ENCODE measurements around the gene KCNQ5.

KCNQ5 gene

DNA sequence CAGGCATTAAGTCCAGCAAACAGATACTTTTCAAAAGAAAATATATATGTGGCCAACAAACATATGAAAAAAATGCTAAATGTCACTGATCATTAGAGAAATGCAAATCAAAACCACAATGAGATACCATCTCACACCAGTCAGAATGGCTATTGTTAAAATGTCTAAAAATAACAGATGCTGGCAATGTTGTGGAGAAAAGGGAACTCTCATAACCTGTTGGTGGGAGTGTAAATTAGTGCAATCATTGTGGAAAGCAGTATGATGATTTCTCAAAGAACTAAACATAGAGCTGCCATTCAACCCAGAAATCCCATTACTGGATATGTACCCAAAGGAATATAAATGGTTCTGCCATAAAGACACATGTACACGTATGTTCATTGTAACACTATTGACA is 20.6 kb downstream of the KCNQ5 start:
- no peak for DNase-seq

- DNase-seq: no peak
Measured at GRCh38 chr6:72643214-72643613, 21.4 kb downstream of the KCNQ5 start.

- no peak for DNase-seq
Measured at GRCh38 chr6:72646604-72647485, 25.0 kb downstream of the KCNQ5 start.

- no peak for DNase-seq
Measured at GRCh38 chr6:72647489-72647888, 25.6 kb downstream of the KCNQ5 start.

DNA sequence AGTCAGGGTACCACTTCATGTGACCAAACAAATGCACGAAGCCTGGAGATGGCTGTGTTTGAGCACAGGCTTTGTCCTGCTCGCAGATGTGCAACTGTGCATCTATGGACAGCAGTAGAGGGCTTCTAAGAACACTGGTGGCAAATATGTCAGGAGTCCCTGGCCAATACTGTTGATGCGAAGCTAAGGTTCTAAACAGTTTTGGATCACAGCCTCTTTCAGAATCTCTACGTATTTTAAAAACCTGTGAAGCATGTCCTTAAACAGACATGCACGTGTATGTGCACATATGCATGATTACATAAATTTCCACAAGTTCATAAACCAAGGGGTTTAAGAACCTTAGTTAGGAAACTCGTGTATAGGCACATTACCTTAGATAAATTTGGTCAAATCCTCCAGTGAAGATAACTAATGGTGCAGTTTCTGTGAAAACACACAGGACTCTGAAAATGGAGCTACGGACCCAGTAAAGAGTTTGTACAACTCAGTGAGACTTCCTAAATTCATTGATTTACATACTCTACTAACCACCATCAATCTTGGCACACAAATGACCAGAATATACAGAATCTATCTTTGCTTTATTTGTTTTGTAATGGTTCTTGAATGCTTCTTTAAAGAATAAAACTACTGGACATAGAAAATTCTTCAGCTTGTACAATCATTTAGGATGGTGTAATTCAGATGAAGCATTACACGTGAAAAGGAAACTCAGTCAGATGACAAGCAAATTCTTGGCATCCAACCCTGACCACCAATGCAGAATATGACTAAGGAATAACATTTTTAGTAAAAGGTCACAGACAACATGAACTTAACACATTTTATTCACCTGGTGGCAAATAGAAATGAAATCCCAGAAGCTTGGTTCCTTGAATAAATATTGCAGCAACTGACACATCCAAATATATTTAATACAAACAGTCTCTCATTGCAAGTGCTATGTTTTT is 27.4 kb downstream of the KCNQ5 start:
- no peak for DNase-seq

- no peak for DNase-seq
Measured at GRCh38 chr6:72650081-72650745, 28.3 kb downstream of the KCNQ5 start.

DNA sequence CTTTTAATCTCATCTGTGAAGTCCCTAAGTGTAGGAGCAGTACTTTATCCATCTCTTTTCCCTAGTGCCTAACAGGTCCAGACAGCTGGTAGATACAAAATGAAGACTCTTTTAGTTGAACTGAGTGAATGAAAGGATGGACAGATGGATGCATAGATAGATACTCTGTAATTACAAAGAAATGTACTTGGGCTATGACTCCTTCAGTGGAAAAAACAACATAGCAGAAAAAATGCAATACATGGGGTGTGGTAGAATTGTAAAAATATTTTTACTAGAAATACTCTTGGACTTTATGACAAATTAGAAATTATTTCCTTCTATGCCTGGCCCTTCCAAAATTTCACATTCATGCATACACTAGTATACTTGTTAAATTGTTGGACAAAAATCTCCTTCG is 29.3 kb downstream of the KCNQ5 start:
- no peak for DNase-seq

DNA sequence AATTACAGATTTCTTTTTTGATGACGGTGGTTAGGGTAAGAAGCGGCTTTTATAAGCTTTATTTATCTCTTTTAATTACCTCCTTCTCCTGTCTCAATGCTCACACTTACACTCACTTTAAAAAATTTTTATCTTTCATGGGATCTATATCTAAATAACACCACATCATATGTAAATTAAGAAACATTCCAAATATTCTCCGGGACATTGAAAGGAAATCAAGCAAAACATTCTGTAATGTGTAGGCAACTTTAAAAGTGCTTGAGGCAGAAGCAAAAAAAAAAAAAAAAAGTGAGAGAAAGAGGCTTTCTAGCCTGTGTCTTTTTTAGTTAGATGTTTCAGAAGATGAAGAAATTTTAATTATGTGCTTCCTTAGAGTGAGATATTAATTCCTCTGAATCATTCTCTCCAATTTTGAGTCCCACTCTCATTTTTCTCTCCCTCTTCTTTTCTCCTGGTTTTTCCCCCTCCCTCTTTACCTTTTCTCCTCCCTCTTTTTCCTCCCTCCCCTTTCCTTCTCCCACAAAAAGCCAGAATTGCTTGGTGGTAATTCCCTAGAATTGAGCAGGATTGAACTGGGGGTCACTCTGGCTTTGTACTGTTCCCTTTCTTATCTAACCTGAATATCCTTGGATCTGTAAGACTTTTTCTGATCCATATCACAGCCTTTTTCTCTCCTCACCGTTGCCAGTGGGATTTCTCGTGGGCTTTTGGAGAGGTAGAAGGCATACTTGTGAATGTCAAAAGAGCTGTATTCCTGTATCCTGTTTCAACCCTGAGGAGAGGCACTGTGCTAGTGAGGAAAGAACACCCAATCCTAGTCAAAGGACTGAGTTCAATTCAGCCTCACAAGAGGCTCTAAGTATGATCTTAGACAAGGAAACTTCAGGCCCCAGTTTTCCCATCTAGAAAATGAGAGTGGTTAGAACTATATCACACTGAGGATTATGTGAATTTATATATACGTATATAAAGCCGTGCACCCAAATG is 30.4 kb downstream of the KCNQ5 start:
- DNase-seq: no peak

- no peak for DNase-seq
Measured at GRCh38 chr6:72653026-72653425, 31.2 kb downstream of the KCNQ5 start.

- DNase-seq: no peak
Measured at GRCh38 chr6:72654071-72654621, 32.3 kb downstream of the KCNQ5 start.

DNA sequence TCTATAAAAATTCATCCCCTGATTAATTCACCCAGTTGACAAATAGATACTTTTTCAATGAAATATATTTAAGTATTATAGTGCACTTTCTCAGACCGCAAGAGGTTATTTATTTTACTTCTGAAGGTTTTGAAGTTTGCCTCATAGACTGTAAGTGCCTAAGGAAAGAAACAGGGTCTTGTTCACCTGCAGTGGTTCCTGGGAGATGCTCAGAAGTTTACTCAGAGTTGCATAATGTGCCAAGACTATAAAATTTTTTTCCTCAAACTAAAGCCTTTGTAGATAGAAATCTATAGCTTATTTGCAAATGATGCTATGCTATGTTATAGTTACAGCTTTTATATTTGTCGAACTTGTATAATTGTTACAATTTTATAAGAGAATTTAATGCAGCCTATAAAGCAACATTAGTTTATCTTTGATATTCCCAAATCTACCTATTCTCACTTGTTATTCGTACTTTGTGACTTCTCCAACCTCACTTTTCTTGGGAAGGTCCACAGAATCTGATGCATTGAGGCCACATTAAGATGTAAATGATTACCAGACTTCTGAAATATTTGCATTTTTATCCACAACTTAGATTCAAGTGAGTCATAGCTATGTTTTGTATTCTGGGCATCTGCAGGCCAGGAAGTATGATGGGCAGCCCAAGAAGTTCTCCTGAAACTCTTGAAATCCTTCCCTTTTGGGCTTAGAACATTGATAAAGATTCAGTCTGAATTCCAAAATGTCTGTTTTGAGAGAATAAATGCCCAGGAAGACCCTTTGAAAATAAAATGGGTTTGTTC is 35.7 kb downstream of the KCNQ5 start:
- DNase-seq: no peak

- no peak for DNase-seq
Measured at GRCh38 chr6:72659754-72660153, 37.9 kb downstream of the KCNQ5 start.

DNA sequence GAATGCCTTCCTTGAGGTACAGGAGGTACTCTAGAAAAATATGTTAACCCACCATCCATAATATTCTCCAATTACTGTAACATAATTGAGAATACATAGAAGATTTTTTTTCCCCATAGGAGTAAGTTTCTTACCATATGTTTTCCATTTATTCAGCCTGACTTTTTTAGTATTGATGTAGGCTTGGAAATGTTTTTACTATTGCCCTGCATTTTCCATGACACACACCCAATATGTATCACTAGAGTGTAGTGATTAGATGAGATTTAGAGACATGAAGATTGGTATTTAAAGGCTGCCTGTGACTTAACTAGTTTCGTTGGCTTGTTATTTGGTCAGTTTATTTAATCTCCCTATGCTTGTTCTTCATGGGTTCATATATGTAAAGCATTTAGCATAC is 39.5 kb downstream of the KCNQ5 start:
- DNase-seq: no peak

- DNase-seq: no peak
Measured at GRCh38 chr6:72665599-72665998, 43.7 kb downstream of the KCNQ5 start.

DNA sequence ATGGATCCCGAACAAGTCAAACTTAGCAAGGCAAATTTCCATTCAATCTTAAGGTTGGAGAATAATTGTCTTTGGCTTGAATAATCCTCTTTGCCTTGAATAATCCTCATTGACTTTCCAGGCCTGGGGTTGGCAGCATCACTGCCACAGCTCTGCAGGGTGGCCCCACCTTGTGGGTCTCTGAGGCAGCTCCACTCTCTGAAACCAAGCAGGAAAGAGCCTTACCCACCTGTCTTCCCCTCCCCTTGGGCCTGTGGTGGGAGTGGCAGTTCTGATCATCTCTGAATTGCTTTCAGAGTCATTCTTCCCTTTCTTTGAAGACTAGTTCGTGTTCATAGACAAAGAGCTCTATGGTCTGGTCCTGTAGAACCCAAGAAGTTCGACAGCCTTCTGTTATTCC is 47.5 kb downstream of the KCNQ5 start:
- DNase-seq: no peak

DNA sequence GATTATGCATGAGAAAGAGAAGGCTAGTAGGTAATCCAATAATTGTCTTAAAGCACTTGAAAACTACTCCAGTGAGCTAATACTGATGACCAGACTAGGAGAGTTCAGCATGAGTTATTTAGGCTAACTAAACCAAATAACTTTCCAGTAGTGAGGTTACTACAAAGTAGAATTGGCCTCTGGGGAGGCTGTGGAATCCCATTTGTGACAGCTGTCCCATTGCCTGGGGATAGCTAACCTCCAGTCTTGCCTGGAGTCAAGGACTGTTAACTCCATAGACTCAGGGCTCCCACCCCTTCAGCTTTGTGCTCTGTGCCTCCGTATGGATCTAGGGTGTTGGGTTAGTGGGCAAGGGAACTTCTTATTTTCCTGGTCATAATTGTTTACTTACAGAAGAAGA is 51.0 kb downstream of the KCNQ5 start:
- no peak for DNase-seq

GRCh38 chr6:72674842-72675241 is 53.0 kb downstream of the KCNQ5 start:
- DNase-seq: no peak

GRCh38 chr6:72675396-72675795 is 53.5 kb downstream of the KCNQ5 start:
- DNase-seq: no peak

DNA sequence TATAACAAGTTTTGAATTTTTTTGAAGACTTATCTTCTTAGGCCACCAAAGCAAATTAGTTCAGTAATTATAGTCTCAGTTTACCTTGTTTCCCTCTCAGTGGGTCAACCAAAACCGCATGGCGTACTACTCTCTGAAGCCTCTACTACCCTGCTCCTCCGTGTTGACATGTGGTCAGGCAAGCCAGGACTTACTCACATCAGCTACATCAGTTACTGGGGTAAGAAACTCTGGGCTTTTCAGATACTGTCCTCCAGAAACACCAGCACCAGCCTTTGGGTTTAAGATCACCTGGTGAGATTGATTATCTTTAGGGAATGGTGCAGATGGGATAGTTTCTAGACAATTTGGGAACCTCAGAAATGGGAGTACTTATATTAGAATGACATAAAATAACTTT is 55.1 kb downstream of the KCNQ5 start:
- no peak for DNase-seq

DNA sequence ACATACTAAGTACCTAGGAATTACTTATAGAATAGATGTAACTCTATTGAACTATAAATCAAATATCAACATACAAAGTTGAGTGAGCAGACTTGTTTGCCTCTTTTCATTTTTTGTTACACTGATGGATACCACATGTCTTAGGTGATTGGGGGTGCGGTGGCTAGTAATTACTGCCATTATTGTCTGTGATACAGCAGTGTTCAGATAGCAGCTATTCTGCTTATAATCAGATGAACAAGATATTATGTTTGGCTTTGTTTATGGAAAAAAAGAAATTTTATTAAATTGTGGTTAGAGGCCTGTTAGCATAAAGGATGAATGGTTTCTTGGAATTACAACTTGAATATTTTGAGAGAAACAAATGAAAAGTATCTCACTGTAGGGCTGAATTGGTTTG is 55.9 kb downstream of the KCNQ5 start:
- no peak for DNase-seq

- DNase-seq: no peak
Measured at GRCh38 chr6:72683797-72684196, 61.9 kb downstream of the KCNQ5 start.
